Measurements from ENCODE around the gene METTL17. TPM values are rescaled to one million over a fixed set of nuclear protein-coding genes. Genes with fewer than 3 reads are reported as not detected.

The METTL17 gene
- total and polyA plus RNA-seq, 9 of the 15 experiments (the other 6 are each of a cell fraction or from before 2014, with no cell fraction given), result 65.6 to 150 (median 90.0) TPM

GRCh38 chr14:21024585-21025370 lies 35.0 kb downstream of the METTL17 start, which contains the start of gene NDRG2 (continued):
- TF ChIP-seq NKRF (IDR thresholded peaks at IDR 0.05; ENCODE audit: borderline replicate concordance) (peak; percentile 14; the same call in 1 of the 2 replicates), AFF4 (CRISPR knock-in tag; IDR thresholded peaks at IDR 0.05) (no peak), NCOA6 (IDR thresholded peaks at IDR 0.05) (peak; percentile 61; the same call in 1 of the 2 replicates), THAP12 (CRISPR knock-in tag; IDR thresholded peaks at IDR 0.05) (0 out of 2 replicates have a peak, but pooled peaks have one; percentile 55), KLF1 (tag; IDR thresholded peaks at IDR 0.05) (no peak), CGGBP1 (CRISPR knock-in tag; IDR thresholded peaks at IDR 0.05) (peak; percentile 42; the same call in 1 of the 2 replicates), MAZ (CRISPR knock-in tag; conservative IDR thresholded peaks at IDR 0.05 in 1 of 2, IDR thresholded peaks at IDR 0.05 in 1 of 2) (peak; percentile 15 to 55; a peak in 2 of 4 replicates), ESRRA (IDR thresholded peaks at IDR 0.05; ENCODE audit: borderline replicate concordance, low read depth) (peak; percentile 73), TAF1 (IDR thresholded peaks at IDR 0.05; ENCODE audit: control insufficient read depth, extremely low read depth, insufficient read depth, low read length, severe bottlenecking) (peak; percentile 45), ZFX (CRISPR knock-in tag; IDR thresholded peaks at IDR 0.05) (peak; percentile 80), POLR2G (IDR thresholded peaks at IDR 0.05; ENCODE audit: low read depth, low read length) (peak; percentile 87), CEBPB (tag; IDR thresholded peaks at IDR 0.05) (no peak), RB1 (IDR thresholded peaks at IDR 0.05; ENCODE audit: low read depth) (peak; percentile 49; the same call in 1 of the 2 replicates), RBFOX2 (IDR thresholded peaks at IDR 0.05; ENCODE audit: low read depth, low read length) (peak; percentile 79)

Data from K562 (cell line).